B cell (primary cell): ENCODE data around the gene VOPP1. TPM values are rescaled to one million over a fixed set of nuclear protein-coding genes. Genes with fewer than 3 reads are reported as not detected.

ENCODE experiments used
- ATAC-seq: fragments of 200-7000 bp; cut with Tn5 transposase; one replicate; pipeline ENCODE4 v1.10.0; 2021; ENCODE audit warnings: low read depth, mild to moderate bottlenecking, moderate number of reproducible peaks, moderate library complexity
- CTCF ChIA-PET: fragments of 350-600 bp; sonication (Branson Sonifier 250); formaldehyde crosslinking; loops from one replicate; lab custom pipeline; 2021; ENCODE audit warnings: antibody characterized with exemption, inconsistent platforms; lab: Charles Lee
- POLR2A ChIA-PET: fragments of 350-600 bp; sonication (Branson Sonifier 250); formaldehyde crosslinking; loops from one replicate; lab custom pipeline; 2021; ENCODE audit warnings: antibody characterized with exemption; lab: Charles Lee
- DNase-seq: peaks from one replicate; pipeline ENCODE4 v3.0.0; 2013
- H2AFZ ChIP-seq: 2 replicates; pipeline ENCODE4 v1.6.1; 2012; ENCODE audit warnings: mild to moderate bottlenecking, low read depth, low read length; ENCODE audit not compliant: insufficient read depth, poor library complexity, severe bottlenecking
- H3K27ac ChIP-seq, 2 donors: 1 replicate in 1 of 2; 2 replicates in 1 of 2; pipeline ENCODE4 v1.5.1; 2012 to 2013; ENCODE audit warnings: low read length in 2 of 2, mild to moderate bottlenecking in 2 of 2, moderate library complexity in 1 of 2
- H3K27me3 ChIP-seq, 4 experiments: fragments of 200-600 bp in 1 of 4; sonication (generic) in 1 of 4; replicated peaks in 1 of 4; 1 replicate in 2 of 4; 2 replicates in 2 of 4; pipeline versions ENCODE4 v1.6.1 to v1.7.0; 2013 to 2016; ENCODE audit warnings: low read length in 3 of 4, mild to moderate bottlenecking in 2 of 4, mixed read lengths in 1 of 4, moderate library complexity in 1 of 4; ENCODE audit not compliant: insufficient read depth in 4 of 4, control insufficient read depth in 3 of 4; ENCODE audit errors: control extremely low read depth in 1 of 4
- H3K36me3 ChIP-seq, 2 experiments: replicated peaks in 1 of 2; 1 replicate in 1 of 2; 2 replicates in 1 of 2; pipeline versions ENCODE4 v1.6.1 to v1.7.1; 2013; ENCODE audit warnings: low read length in 1 of 2; ENCODE audit not compliant: insufficient read depth in 2 of 2, control insufficient read depth in 1 of 2; ENCODE audit errors: control extremely low read depth in 1 of 2, extremely low read depth in 1 of 2
- H3K4me1 ChIP-seq, 2 donors: fragments of 200-600 bp in 1 of 2; sonication (generic) in 1 of 2; 1 replicate in 1 of 2; 2 replicates in 1 of 2; pipeline versions ENCODE4 v1.5.1 to v1.6.1; 2013 to 2017; ENCODE audit warnings: low read length in 2 of 2; ENCODE audit not compliant: control insufficient read depth in 2 of 2, insufficient read depth in 2 of 2
- H3K4me2 ChIP-seq: replicated peaks from 2 replicates; pipeline ENCODE3; 2012; ENCODE audit warnings: mild to moderate bottlenecking, low read depth, low read length; ENCODE audit not compliant: poor library complexity, severe bottlenecking
- H3K4me3 ChIP-seq, 5 experiments: fragments of 200-600 bp in 1 of 5; sonication (generic) in 1 of 5; 1 replicate in 3 of 5; 2 replicates in 2 of 5; pipeline versions ENCODE4 v1.5.1 to v1.7.0; 2011 to 2016; ENCODE audit warnings: low read length in 4 of 5, mild to moderate bottlenecking in 4 of 5, low read depth in 2 of 5, control low read depth in 1 of 5, moderate library complexity in 1 of 5; ENCODE audit not compliant: insufficient read depth in 1 of 5; ENCODE audit errors: control extremely low read depth in 1 of 5, extremely low read depth in 1 of 5
- H3K79me2 ChIP-seq: fragments of 200-600 bp; sonication (generic); one replicate; pipeline ENCODE4 v1.6.0; 2016; ENCODE audit warnings: low read length; ENCODE audit not compliant: control insufficient read depth, insufficient read depth
- H3K9ac ChIP-seq: fragments of 200-600 bp; sonication (generic); 2 replicates; pipeline ENCODE4 v1.6.1; 2017; ENCODE audit warnings: mild to moderate bottlenecking, low read length, moderate library complexity
- H3K9me3 ChIP-seq, 3 donors: one replicate each; pipeline versions ENCODE4 v1.6.1 to v1.7.1; 2013; ENCODE audit warnings: low read length in 2 of 3; ENCODE audit not compliant: control insufficient read depth in 2 of 3, insufficient read depth in 1 of 3; ENCODE audit errors: control extremely low read depth in 1 of 3
- H4K20me1 ChIP-seq: 2 replicates; pipeline ENCODE4 v1.6.0; 2012; ENCODE audit warnings: mild to moderate bottlenecking, low read length; ENCODE audit not compliant: insufficient read depth, control insufficient read depth, poor library complexity, severe bottlenecking
- H3K27ac Mint-ChIP-seq: one replicate; pipeline ENCODE4 v1.8.0; 2021; ENCODE audit warnings: mixed read lengths
- H3K27me3 Mint-ChIP-seq: one replicate; pipeline ENCODE4 v1.8.0; 2021; ENCODE audit warnings: mixed read lengths
- H3K4me1 Mint-ChIP-seq: one replicate; pipeline ENCODE4 v1.8.0; 2021; ENCODE audit warnings: mixed read lengths
- H3K4me3 Mint-ChIP-seq: one replicate; pipeline ENCODE4 v1.8.0; 2021; ENCODE audit warnings: mixed read lengths
- H3K9me3 Mint-ChIP-seq: one replicate; pipeline ENCODE4 v1.8.0; 2022; ENCODE audit warnings: mixed read lengths; ENCODE audit not compliant: insufficient read depth
- CTCF ChIP-seq: fragments of 200-600 bp; IDR thresholded peaks from one replicate; pipeline ENCODE4 v1.8.0; 2022; ENCODE audit warnings: antibody characterized with exemption, mild to moderate bottlenecking
- EZH2 ChIP-seq: IDR thresholded peaks from 2 replicates; pipeline ENCODE4 v1.6.1; 2012; ENCODE audit warnings: borderline replicate concordance, low read depth, mild to moderate bottlenecking, moderate library complexity, low read length; ENCODE audit not compliant: insufficient read depth, poor library complexity, severe bottlenecking
- WGBS: methylation state at CpG from one replicate; pipeline ENCODE4 v1.1.5; 2013; ENCODE audit warnings: missing lambda C conversion rate; ENCODE audit not compliant: insufficient coverage; 5-methylcytosine and 5-hydroxymethylcytosine counted together
- intact Hi-C: fragments of 100-400 bp; cut with micrococcal nuclease; formaldehyde crosslinking; loops from one replicate; pipeline ENCODE4 v1.10.0; 2022
- polyA plus RNA-seq: library from polyadenylated mRNA; depleted of rRNA; stranded (reverse); fragments of >200 nt; gene quantifications from 2 replicates; pipeline ENCODE4 v1.2.3, GENCODE V29; 2012
- total RNA-seq, 2 donors: library from RNA; stranded (reverse); fragments of 120-200 nt in 1 of 2; gene quantifications; 1 replicate in 1 of 2; 2 replicates in 1 of 2; pipeline versions ENCODE4 v1.2.3 to v1.2.4, GENCODE V29; 2013 to 2022

The VOPP1 gene
- total and polyA plus RNA-seq, 2 donors (not counting 1 experiment from before 2014, with no cell fraction given), result 53.2 to 256 TPM

DNA sequence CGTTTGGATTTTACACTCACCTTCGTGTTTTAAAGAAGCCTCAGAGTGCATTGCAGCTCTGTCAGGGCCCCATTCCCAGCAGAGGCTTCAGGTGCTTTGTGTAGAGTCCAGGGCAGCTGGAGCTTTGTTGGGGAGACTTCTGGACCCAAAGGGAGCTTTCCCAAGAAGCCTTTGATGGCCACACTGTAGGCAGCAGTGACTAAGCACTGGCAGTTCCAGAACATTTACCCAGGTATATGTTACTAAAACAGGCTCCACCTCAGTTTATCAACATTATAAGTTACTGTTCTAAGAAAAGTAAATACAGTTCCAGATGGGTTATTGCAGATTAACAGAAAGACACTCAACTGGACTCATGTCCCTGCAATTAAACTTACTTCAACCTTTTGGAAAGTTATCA, 140.4 kb downstream of the VOPP1 start:
- ChIA-PET CTCF (interaction anchor here (0.9 to 3.5 kb wide), 6 partner anchors 10 to 174 kb away, joined by 3 to 27 read pairs (median 4); no protein-coding TSS in a partner anchor), POLR2A (no interaction called here)
- Histone ChIP-seq H3K9ac (no peak overlapping the region), H3K4me2 (no peak overlapping the region), H2AFZ (no peak overlapping the region), H4K20me1 (no peaks in the 10 kb centered on the region), H3K27me3 (no peaks in the 10 kb centered on the region), H3K4me1 (no peaks in the 10 kb centered on the region), H3K27ac (no peak overlapping the region), H3K9me3 (no peaks in the 10 kb centered on the region), H3K36me3 (peaks cover 0 to 8% of the 10 kb centered on the region in 2 experiments), H3K4me3 (no peak overlapping the region), H3K79me2 (no peaks in the 10 kb centered on the region)
- no peak for DNase-seq
- TF ChIP-seq CTCF (no peak), EZH2 (no peak)
- 38% methylated on average over 2 of the region's 2 CpGs for whole genome bisulfite sequencing
- Mint-ChIP-seq H3K27me3 (no peaks in the 10 kb centered on the region), H3K4me1 (peaks cover 3% of the 10 kb centered on the region), H3K27ac (no peak overlapping the region), H3K9me3 (no peaks in the 10 kb centered on the region), H3K4me3 (no peak overlapping the region)
- intact Hi-C loops, result loop anchor here (10.0 kb wide), 1 partner anchor 643 kb away; no protein-coding TSS in a partner anchor
- ATAC-seq, result no peak

DNA sequence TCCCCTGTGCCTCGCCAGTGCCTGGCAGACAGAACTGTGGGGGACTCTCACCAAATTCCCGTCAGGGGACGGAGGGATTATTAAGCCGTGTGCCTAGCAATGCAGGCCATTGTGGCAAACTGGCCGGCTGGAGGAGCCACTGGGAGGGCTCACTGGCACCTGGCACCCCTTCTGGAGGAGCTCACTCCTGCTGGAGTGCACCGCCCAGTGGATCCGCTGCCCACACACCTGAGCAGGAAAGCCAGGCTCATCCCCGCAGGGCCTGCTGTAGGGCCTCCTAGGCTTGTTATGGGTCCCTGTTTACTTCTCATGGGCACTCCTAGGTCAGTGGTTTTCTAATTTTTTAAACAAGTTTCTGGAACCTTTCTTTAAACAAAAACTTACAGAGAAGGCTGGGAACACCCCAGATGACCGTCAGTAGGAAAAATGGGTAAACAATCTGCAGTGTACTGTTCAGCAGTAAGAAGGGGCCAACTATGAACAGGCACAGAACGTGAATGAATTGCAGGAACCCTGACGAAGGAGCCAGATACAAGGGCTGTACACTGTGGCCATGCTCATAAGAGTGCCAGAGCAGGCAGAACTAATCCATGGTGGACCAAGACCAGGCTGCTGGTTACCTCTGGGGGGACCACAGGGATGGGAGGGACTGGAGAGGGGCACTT, 142.3 kb downstream of the VOPP1 start:
- no peak overlapping the region for H3K4me3 Mint-ChIP-seq
- no peak overlapping the region for H3K27ac Mint-ChIP-seq
- Histone ChIP-seq H2AFZ (no peak overlapping the region), H3K27ac (no peak overlapping the region), H3K4me2 (no peak overlapping the region), H3K4me3 (no peak overlapping the region), H3K79me2 (no peaks in the 10 kb centered on the region), H3K36me3 (peaks cover 4 to 20% of the 10 kb centered on the region in 2 experiments), H3K9ac (no peak overlapping the region), H3K9me3 (no peaks in the 10 kb centered on the region), H3K4me1 (no peaks in the 10 kb centered on the region), H4K20me1 (no peaks in the 10 kb centered on the region), H3K27me3 (no peaks in the 10 kb centered on the region)
- intact Hi-C loops, result loop anchor here (10.0 kb wide), 1 partner anchor 645 kb away; no protein-coding TSS in a partner anchor
- DNase-seq (no peak), ATAC-seq (no peak)
- H3K4me1 Mint-ChIP-seq, result peaks cover 3% of the 10 kb centered on the region
- no peaks in the 10 kb centered on the region for H3K9me3 Mint-ChIP-seq
- no peaks in the 10 kb centered on the region for H3K27me3 Mint-ChIP-seq
- ChIA-PET CTCF (no interaction called here), POLR2A (no interaction called here)
- no peak for TF ChIP-seq CTCF
- TF ChIP-seq EZH2, result no peak
- WGBS, result 86% methylated on average over 10 of the region's 11 CpGs
